GM18873 (cell line): ENCODE results near the gene NOX1.

Experiments
- ATAC-seq: cut with Tn5 transposase; IDR thresholded peaks from one replicate; pipeline ENCODE4 v1.9.1; 2021; ENCODE audit warnings: mild to moderate bottlenecking, moderate library complexity, moderate number of reproducible peaks; ENCODE audit not compliant: unreplicated experiment, low FRiP score

The NOX1 gene

DNA sequence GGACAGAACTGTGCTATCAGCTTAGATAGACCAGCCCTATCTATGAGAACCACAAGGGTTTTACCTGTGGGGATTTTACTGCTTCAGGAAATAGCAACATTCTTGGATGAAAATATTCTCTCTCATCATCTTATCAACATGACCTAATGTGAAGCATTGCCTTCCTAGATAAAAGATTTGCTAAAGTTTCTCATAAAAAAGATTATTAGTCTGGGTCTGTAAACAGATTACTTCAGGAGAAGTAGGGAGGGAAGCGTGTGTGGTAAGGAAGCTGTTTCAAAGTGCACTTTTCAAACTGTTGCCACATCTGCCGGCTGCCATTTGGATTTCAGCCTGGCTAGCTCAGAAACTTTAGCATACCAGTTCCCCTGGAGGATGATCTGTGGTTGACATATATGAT lies at the start of gene NOX1:
Gene NOX1 (minus strand): TSS at position 35 of the 400 bp plus-strand sequence. CDS start 220 bp downstream, outside the sequence.
- ATAC-seq: no peak

DNA sequence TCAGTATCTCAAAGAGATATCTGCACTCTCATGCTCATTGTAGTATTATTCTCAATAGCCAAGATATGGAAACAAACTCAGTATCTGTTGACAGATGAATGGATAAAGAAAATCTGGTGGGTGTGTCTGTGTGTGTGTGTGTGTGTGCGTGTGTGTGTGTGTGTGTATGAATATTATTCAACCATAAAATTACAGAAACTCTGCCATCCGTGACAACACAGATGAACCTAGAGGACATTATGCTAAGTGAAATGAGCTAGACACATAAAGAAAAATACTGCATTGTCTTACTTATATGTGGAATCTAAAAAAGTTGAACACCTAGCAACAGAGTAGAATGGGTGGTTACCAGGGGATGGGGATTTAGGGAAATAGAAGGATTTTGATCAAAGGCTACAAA lies 41.4 kb upstream of the NOX1 start:
- ATAC-seq: no peak

DNA sequence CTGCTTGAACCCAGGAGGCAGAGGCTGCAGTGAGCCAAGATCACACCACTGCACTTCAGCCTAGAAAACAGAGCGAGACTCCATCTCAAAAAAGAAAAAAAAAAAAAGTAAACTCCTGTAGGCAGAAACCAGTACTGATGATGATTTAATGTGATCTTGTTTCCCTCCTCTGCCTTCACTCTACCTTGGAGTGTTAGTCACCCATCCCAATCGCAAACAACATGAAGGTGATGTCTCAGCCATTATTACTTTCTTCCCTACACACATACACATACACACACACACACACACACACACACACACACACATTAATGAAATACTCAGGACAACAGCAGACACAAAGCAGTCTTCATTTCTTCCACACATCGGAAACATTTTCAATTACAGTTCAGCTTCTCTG lies 39.0 kb upstream of the NOX1 start:
- no peak for ATAC-seq

DNA sequence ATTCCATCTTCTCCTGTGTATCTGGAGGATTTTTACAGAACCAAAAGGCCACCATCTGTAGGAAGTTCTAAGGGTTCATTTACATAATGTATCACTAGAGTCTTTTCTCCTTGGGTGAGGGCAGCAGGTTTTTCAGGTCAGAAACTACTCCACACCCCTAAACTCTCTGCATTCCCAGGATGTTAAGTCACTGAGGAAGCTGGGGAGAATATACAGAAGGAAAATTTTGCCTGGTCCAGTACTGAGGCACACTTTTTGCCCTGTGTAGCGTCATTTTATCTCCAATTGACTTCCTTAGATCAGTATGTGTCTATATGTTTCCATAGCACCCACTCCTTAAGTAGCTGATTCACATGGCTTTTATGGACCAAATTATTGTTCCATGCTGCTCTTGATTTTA lies 37.6 kb upstream of the NOX1 start:
- ATAC-seq: no peak

DNA sequence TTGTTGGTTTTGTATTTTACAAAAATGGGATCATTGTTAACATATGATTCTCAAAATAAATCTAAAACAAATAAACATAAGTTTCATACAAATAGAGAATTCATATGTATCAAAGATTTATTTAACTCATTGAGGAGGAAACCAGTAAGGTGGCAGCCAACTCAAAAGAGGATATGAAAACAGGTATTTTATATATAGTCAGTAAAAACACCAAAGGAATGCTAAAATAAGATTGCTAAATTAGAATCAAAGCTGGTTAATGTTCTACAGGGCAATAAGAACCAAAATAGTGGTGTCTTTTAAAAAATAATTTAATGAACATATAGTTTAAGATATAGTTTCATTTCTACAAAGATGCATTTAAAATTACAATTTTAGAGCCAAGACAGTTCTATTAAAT lies 31.5 kb upstream of the NOX1 start:
- ATAC-seq: no peak

DNA sequence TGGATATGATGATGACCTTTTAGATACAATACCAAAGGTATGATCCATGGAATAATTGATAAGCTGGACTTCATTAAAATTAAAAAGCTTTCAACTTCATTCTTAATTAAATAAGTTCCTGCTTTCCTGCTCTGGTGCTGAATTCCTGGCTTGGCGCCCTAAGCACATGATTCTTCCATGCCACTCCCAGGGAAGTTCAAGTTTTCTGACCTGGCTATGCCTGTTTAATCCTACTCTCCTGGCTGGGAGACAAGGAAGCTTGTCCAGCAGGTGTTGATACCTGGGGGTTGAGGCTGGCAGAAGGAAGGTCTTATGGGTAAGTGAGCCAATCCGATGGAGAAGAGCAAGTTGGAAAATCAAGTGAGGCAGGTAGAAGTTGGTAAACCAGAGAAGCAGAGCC lies 30.3 kb upstream of the NOX1 start:
- no peak for ATAC-seq

DNA sequence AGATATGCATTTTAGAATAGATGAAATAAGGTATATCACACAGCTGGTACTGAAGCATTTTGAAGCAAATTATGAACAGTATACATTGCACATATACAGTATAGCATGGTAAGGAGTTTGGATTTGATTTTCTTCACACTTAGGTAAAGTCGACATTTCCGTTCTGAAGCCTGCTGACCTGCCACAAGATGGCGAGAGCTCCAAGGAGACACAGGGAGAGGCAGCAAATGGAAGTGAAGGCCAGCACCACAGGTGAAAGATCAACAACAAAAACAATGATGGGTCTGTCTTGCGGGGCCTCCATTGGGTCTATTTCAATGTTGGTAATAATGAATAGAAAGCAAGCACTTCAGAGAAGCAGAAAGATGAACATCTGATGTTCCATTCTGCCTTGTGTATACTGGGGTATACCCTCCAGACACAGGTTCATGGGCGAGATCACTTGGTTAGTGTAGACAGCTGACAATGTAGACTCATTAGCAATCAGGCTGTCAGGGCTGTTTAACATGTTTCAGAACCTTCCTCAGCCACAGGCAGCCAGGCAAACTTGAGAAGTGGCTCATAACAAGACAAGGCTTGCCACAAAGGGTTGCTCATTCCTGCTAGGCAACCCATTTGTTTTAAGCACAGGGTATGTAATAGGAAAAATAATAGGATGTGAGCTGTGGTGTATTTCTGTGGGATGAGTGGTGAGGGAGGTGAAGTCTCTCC lies 21.4 kb upstream of the NOX1 start:
- no peak for ATAC-seq

DNA sequence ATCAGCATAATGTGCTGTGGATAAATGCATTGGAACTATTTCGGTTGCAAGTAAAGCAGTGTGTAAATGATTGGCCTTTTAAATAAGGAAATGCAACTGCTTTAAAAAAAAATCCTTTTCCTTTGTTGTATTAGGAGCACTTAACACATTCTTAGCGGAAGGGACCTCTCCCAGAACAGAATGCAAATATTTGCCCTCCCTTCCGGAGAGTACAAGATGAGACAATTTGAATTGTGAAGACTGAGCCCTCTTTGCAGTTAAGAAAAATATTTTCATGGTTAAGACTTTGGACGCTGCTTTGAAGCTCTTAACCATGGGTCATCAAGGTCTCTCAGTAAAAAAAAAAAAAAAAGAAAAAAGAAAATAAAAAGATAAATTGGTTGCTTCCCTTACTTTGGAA lies 9.5 kb upstream of the NOX1 start:
- ATAC-seq: no peak

DNA sequence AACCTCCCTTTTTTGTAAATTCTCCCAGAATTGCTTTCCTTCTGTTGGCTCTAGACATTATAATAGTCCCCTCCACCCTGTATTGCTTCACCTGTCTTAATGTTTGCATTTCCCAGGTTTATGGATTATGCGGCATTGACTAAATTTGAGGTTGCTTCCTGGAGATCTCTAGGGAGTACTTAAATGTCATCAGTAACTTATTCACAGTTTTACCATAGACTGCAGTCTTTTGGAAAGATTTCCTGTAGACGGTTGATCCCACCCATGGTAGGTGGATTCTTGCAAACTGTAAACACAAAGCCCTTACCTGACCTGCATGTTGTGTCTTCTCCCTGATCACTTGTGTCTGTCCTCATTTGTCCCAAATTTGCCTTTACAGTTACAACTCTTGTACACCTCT lies 6.2 kb upstream of the NOX1 start:
- no peak for ATAC-seq

DNA sequence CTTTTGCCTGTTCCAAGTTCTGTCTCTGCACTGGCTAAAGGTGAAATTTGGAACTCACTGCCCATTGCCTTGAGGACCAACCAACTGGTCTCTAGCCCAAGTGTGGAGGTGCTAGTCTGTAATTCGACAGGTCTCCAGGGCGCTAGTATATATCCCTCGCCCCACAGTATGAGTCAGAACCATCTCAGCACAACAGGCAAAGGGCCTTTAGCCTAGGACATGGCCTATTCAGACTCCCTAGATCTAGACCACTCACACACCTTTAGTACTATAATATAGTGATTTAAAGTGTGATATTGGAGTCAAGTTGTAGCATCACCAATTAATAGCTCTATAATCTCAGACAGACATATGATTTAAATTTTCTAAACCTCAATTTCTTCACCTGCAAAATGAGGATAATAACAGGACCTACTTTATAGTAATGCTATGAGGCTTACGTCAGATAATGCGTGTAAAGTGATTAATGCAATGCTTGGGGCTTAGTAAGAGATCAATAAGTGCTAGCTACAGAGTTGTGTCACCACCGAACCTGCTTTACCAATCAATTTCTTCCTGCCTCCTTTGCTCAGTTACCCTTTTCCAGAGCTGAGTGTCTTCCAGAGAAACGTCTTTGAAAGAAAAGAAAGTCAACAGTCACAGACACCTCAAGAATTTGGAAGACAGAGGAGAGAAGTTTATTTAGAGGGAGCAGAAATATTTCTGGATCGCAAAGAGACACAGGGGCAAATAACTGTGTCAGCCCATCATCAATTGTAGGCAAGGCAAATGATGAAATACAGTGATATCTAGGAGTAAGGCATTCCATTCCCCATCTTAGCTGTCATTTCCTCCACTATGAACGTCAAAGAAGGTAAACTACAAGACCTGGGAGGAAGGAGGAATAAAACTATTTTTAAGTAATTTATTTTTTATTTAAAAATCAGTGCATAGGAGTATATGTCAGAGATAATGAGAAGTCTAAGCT lies 2.3 kb downstream of the NOX1 start:
- ATAC-seq: no peak

DNA sequence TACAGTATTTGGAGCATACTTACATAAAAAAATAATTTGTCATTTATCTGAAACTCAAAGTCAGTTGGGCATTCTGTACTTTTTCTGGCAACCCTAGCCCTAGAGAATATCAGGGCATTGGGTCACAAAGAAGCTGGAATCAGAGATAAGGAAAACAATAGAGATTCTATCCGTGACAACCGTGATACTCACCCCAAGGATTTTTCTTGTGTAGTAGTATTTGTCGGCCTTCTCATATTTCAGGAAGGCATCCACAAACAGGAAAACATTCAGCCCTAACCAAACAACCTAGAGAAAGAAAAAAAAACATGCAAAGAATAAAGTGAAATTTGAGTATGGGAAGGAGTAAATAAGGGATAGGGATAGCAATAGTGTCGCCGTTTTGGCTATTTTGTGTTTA lies 3.6 kb downstream of the NOX1 start:
- no peak for ATAC-seq

DNA sequence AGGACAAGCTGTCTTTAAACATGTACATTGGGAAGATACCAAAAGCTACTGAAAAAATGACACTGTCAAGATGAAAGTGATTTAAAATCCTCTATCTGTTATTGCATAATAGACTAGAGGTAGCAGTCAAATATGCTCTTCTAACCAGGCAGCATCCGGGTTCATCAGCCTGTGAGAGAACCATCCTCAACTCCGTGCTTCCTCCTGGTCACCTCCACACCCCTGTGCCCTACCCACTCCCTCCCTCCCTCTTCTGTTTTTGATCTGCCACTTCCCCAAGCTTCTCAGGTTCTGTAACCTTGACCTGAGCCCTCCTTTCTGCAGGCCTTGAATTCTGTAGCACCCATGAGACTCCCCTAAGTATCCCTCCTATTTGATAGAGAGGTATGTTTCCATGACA lies 5.9 kb downstream of the NOX1 start:
- ATAC-seq: no peak

DNA sequence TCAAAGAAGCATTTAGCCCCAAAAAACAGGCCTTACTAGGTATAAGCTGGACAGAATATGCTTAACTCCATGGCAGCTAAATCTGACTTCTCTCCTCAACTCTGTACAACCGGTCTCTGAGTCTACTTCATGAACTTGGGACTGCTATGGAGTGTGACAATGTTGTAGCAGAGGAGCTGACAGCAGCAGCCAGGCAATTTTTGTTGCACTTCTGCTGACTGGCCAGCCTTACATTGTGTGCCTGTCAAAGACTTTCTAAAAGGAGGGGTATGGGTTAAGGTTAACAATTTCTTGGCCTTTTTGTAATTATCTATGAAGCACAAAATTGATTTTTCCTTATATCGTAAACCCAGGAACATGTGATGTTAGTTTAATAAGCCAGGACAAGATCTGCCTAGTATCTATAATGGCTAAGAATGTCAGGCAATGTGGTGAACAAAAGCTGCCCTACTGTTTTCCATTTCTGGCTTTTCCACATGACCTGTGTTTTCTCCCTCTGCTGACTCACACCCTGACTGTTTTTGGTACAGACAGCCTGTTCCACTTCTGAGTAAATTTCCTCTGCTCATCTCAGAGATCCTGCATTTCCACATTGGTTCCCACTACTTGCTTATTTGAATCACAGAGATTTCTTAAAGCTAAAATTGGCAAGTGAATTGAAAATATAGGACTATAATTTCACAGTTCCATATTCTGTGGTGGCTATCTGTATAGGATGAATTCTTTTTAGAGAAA lies 9.3 kb downstream of the NOX1 start:
- ATAC-seq: no peak

DNA sequence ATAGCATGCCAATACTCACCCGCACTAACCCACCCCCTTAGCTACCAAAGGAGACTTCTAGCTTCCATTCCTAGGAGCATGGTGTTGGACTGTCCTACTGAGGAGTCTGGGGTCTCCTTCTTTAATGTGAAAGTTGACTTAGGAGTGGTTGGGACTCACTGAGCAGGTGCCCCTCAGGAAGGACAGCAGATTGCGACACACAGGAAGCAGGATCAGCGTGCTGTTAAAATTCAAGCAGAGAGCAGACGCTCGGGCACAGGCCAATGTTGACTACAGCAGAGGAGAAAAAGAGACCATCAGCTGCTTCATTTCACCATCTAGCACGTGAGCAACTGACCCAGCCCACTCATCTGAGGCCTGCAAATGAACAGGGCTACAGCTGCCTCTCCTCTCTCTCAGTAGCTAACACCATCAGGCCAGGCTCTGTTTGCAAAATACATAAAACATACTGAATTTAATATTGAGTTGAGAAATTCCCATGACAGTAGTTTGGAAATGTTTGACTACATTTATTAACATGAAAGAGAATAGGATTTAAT lies 10.8 kb downstream of the NOX1 start:
- ATAC-seq: no peak

DNA sequence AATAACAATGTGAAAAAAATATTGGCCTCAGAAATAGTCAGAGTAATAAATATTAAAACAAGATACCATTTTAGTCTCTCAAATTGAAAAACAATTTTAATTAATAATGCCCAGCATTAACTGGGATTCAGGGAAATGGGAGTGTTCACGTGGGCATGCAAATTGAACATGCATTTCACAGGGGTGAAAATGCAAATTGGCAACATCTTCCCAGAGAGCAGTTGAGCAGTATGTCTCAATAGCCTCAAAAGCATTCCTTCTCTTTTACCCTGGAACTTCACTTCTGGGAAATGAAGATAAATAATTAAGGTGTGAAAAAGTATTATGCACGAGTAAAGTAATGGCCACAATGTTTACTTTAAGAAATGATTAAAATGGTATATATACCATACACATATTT lies 21.3 kb downstream of the NOX1 start:
- no peak for ATAC-seq

DNA sequence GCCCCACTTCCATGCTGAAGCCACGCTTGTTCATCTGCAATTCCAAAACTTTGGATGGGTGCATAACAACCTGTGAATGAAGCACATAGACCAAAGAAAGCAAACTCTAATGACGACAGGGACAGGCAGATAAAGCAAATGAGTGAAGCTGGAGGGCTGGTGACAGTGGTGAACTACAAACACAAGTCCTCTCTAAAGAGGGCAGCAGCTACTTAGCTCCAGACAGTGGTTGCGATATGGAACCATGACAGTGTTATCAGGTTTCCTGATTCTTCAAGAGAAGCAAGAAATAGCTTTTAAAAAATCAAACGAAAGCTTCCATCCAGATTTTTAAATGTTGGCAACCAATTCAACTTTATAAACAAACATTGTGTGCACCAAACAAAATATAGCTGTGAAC lies 23.8 kb downstream of the NOX1 start:
- ATAC-seq: no peak

DNA sequence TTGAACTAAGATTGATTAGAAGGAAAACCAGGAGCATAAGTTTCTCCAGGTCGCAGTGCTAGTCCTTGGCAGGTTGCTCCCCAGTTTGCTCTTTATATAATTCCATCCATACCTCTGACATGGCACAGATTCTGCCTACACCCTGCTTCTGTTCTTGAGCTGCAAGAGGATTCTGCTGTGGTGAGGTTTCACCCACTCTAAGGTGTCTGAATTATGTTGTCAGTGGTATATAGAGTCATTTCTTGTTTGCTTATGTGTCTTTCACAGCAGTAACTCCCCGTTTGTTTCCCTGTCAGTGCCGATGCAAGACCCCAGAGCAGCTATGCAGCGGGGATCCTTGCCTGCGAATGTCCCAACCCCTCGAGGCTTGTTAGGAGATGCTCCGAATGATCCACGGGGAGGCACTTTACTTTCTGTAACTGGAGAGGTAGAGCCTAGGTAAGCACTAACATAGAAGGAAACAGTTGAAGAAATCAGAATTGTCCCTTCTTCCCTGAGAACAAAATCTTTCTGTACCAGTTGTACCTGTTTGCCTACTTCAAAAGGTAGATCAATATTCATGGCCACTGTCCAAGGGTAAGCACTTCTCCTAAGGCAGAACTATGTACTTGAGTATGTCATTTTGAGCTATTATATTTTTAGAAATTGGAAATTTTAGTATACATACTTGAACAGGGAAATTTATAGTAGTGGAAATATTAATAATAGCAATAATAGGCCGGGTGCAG lies 42.8 kb downstream of the NOX1 start:
- no peak for ATAC-seq

DNA sequence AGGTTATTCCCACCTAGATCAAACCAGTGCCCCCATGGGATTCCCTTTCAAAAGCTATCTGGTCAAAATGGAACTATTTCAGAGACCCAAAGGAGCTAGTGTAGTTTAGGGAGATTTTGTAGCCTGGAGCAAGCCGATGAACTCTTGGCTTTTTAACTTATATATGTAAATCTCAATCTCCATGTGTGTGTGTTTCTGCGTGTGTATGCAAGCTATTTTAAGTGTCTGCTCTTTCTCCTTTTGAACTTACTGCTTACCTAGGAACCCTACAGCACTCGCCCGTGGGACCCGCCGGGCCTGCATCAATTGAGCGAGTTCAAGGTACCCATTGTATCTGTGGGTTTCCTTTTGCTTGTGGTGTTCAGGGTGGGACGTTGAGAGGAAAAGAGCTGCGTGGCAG lies 43.6 kb downstream of the NOX1 start:
- ATAC-seq: no peak

DNA sequence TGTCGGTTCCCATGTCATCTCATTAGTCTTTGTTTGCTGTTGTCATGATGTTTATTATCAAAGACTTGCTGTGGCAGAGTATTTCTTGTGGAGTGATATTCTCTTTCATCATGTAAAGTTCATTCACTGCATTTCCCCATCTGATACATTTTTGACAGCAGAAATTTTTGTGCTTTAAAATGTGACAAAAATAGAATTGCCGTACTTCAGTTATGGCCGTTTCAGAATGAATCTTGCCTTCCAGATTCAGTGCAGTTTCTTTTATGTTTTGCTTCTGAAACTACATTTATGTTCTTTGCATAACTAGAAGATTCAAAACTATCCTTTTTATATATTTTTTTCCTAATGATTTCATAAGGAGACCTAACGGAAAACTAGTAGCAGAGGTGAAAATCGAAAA lies 44.0 kb downstream of the NOX1 start:
- no peak for ATAC-seq

DNA sequence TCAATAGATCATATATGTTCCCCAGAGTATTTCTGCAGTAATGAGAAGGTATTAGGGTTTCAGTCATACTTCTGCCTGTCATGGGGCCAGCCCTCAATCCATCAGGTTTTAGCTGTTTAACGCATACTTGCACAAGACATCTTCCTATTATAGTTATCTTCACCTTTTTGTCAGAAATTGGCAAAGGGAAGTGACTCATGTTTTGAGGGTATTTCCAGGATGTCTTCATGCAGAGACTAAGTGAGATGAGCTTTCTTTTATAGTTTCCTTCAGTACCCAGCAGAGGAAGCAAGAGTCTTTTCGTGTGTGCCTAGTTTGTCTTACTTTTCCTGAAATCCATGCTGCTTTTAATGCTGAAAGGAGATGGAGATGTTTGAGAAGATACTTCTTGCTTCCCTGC lies 44.4 kb downstream of the NOX1 start:
- ATAC-seq: peak; percentile 77
